ENCODE results near the gene SLC13A1. TPM values are rescaled to one million over a fixed set of nuclear protein-coding genes. Genes with fewer than 3 reads are reported as not detected.

Gene SLC13A1
- total and polyA plus RNA-seq, 10 of the 15 experiments (the other 5 are each of a cell fraction or from before 2014, with no cell fraction given), result 0.10 TPM; not detected in 9

- Histone ChIP-seq H4K20me1 (ENCODE audit: control insufficient read depth, insufficient read depth) (no peaks in the 10 kb centered on the region), H3K79me2 (ENCODE audit: control insufficient read depth, insufficient read depth, low read length) (no peaks in the 10 kb centered on the region), H3K27me3 (replicated peaks in 1 of 2; ENCODE audit: control insufficient read depth in 2 of 2, insufficient read depth in 2 of 2, low read length in 1 of 2) (no peaks in the 10 kb centered on the region), H3K4me1 (ENCODE audit: control insufficient read depth, insufficient read depth, low read length) (no peaks in the 10 kb centered on the region), H3K9ac (ENCODE audit: control insufficient read depth, insufficient read depth, low read length) (no peak overlapping the region), H2AFZ (ENCODE audit: control insufficient read depth, low read depth, low read length) (no peak overlapping the region), H3K9me3 (replicated peaks; ENCODE audit: control insufficient read depth, insufficient read depth, low read length) (no peaks in the 10 kb centered on the region), H3K27ac (ENCODE audit: control insufficient read depth, insufficient read depth) (no peak overlapping the region), H3K4me2 (ENCODE audit: control insufficient read depth, insufficient read depth) (no peak overlapping the region), H3K36me3 (ENCODE audit: control insufficient read depth in 2 of 2, insufficient read depth in 2 of 2, low read length in 1 of 2) (no peaks in the 10 kb centered on the region), H3K4me3 (no peak overlapping the region)
- SMC1A ChIA-PET (ENCODE audit: uncharacterized antibody, unreplicated experiment), result interaction anchor here (0.9 to 6.6 kb wide), 8 partner anchors 12 to 354 kb away, joined by 3 to 46 read pairs (median 4); no protein-coding TSS in a partner anchor
- in situ Hi-C loops (cut with MboI) (no loop called here), intact Hi-C loops (cut with micrococcal nuclease; ENCODE audit: unreplicated experiment) (loop anchor here (10.0 kb wide), 1 partner anchor 353 kb away; no protein-coding TSS in a partner anchor)
- no peak for DNase-seq (ENCODE audit: low read depth, low spot score)
- no peak for FAIRE-seq
- CTCF ChIA-PET, result interaction anchor here (0.7 to 6.3 kb wide), 9 partner anchors 6 to 607 kb away, joined by 3 to 67 read pairs (median 4); no protein-coding TSS in a partner anchor
- RAD21 ChIA-PET (ENCODE audit: unreplicated experiment), result interaction anchor here (0.7 to 8.7 kb wide), 5 partner anchors 33 to 942 kb away, joined by 3 to 59 read pairs (median 5); no protein-coding TSS in a partner anchor
- POLR2A ChIA-PET, result no interaction called here
- ATAC-seq, result no peak
- no TSS peak for BruUV-seq (replicated peaks)
- TF ChIP-seq PRDM15 (CRISPR knock-in tag; IDR thresholded peaks at IDR 0.05) (no peak), IRF4 (IDR thresholded peaks at IDR 0.05; ENCODE audit: low read depth, low read length) (no peak), JUND (IDR thresholded peaks at IDR 0.05; ENCODE audit: low read depth, low read length) (no peak), NR2C1 (IDR thresholded peaks at IDR 0.05) (no peak), MXI1 (IDR thresholded peaks at IDR 0.05; ENCODE audit: low read depth, low read length) (no peak), CEBPB (IDR thresholded peaks at IDR 0.05; ENCODE audit: borderline replicate concordance in 1 of 2, low read depth in 2 of 2, low read length in 2 of 2) (no peak), NBN (IDR thresholded peaks at IDR 0.05) (no peak), EED (IDR thresholded peaks at IDR 0.05; ENCODE audit: low read depth) (no peak), ZSCAN29 (IDR thresholded peaks at IDR 0.05) (no peak), NR2F1 (conservative IDR thresholded peaks at IDR 0.05) (no peak), CTCF (IDR thresholded peaks at IDR 0.05 in 2 of 3, conservative IDR thresholded peaks at IDR 0.05 in 1 of 3; ENCODE audit: control insufficient read depth in 2 of 3, extremely low read depth in 1 of 3, insufficient read depth in 1 of 3, low read depth in 3 of 3, low read length in 3 of 3) (no peak), NFYB (IDR thresholded peaks at IDR 0.05; ENCODE audit: insufficient read depth, low read depth, low read length) (no peak), ZNF217 (IDR thresholded peaks at IDR 0.05) (no peak), BHLHE40 (IDR thresholded peaks at IDR 0.05; ENCODE audit: borderline replicate concordance in 1 of 2, low read depth in 2 of 2, low read length in 1 of 2) (no peak), MAX (IDR thresholded peaks at IDR 0.05; ENCODE audit: low read depth, low read length) (no peak), BCLAF1 (IDR thresholded peaks at IDR 0.05) (no peak)
These were observed 42.2 kb downstream of the SLC13A1 start for GRCh38 chr7:123157606-123158005.

Measured in GM12878 (cell line).